ENCODE results near the gene ACRBP. TPM values are rescaled to one million over a fixed set of nuclear protein-coding genes. Genes with fewer than 3 reads are reported as not detected.

ACRBP gene
- total RNA-seq, 1 experiment from 2014 or later = 1.3 TPM

DNA sequence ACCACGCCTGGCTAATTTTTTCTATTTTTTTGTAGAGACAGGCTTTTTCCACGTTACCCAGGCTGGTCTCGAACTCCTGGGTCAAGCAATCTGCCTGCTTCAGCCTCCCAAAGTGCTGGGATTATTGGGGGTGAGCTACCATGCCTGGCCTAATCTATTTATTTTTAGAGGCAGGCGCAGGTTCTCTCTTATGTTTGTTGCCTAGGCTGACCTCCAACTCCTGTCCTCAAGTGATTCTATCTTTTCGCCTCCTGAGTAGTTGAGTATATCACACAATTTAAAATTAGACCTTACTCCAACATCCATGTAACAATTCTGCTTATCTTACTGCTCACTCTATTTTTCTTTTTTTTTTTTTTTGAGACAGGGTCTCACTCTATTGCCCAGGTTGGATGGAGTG, 6.8 kb upstream of the ACRBP start:
- Histone ChIP-seq H4K5ac (ENCODE audit: insufficient read length, low read depth, low read length) (no peak overlapping the region), H3K4ac (ENCODE audit: low read depth, low read length) (no peak overlapping the region), H3K4me2 (ENCODE audit: insufficient read depth, insufficient read length, low read length) (no peak overlapping the region), H2AK5ac (ENCODE audit: insufficient read length, low read length) (no peak overlapping the region), H3K14ac (ENCODE audit: insufficient read depth, low read length) (no peak overlapping the region), H3K56ac (ENCODE audit: insufficient read length, low read depth, low read length) (no peak overlapping the region), H2BK5ac (ENCODE audit: insufficient read length, low read length) (no peak overlapping the region), H2BK120ac (ENCODE audit: low read depth, low read length, poor library complexity, severe bottlenecking) (no peak overlapping the region), H3K27ac (ENCODE audit: insufficient read length, low read depth, low read length) (no peak overlapping the region), H3K23me2 (ENCODE audit: insufficient read length, low read depth, low read length, poor library complexity, severe bottlenecking) (no peaks in the 10 kb centered on the region), H3K79me2 (ENCODE audit: insufficient read depth, low read length) (no peaks in the 10 kb centered on the region), H4K8ac (replicated peaks; ENCODE audit: insufficient read length, low read depth, low read length) (no peak overlapping the region), H3K4me1 (ENCODE audit: insufficient read depth, low read length) (no peaks in the 10 kb centered on the region), H3K23ac (ENCODE audit: insufficient read length, low read depth, low read length) (no peak overlapping the region), H3K79me1 (ENCODE audit: insufficient read depth, low read depth, low read length, poor library complexity, severe bottlenecking) (no peaks in the 10 kb centered on the region), H3K18ac (ENCODE audit: insufficient read length, low read depth, low read length) (no peak overlapping the region), H4K20me1 (ENCODE audit: control insufficient read depth, insufficient read depth, insufficient read length) (no peaks in the 10 kb centered on the region), H3K9ac (ENCODE audit: extremely low read depth, insufficient read length, low read length) (no peak overlapping the region), H2BK20ac (ENCODE audit: low read depth, low read length, poor library complexity, severe bottlenecking) (no peak overlapping the region), H4K91ac (ENCODE audit: insufficient read length, low read depth, low read length) (no peak overlapping the region), H2AFZ (ENCODE audit: low read length) (no peak overlapping the region), H3K9me3 (ENCODE audit: control insufficient read depth, low read depth, low read length) (no peaks in the 10 kb centered on the region), H3K27me3 (ENCODE audit: insufficient read depth, low read length) (no peaks in the 10 kb centered on the region), H2BK15ac (ENCODE audit: low read depth, low read length) (no peak overlapping the region), H3T11ph (ENCODE audit: low read length) (no peak overlapping the region), H2BK12ac (ENCODE audit: insufficient read length, low read depth, low read length) (no peak overlapping the region)
- H3K27ac Mint-ChIP-seq = no peak overlapping the region
- H3K4me1 Mint-ChIP-seq = no peaks in the 10 kb centered on the region
- no peaks in the 10 kb centered on the region for H3K27me3 Mint-ChIP-seq (ENCODE audit: low read depth)
- H3K4me3 Mint-ChIP-seq = no peak overlapping the region
- no CpG with 5 or more reads among the region's 5 CpGs for WGBS (ENCODE audit: extremely low coverage, insufficient read length, low lambda C conversion rate)
- TF ChIP-seq, protein P1, sequence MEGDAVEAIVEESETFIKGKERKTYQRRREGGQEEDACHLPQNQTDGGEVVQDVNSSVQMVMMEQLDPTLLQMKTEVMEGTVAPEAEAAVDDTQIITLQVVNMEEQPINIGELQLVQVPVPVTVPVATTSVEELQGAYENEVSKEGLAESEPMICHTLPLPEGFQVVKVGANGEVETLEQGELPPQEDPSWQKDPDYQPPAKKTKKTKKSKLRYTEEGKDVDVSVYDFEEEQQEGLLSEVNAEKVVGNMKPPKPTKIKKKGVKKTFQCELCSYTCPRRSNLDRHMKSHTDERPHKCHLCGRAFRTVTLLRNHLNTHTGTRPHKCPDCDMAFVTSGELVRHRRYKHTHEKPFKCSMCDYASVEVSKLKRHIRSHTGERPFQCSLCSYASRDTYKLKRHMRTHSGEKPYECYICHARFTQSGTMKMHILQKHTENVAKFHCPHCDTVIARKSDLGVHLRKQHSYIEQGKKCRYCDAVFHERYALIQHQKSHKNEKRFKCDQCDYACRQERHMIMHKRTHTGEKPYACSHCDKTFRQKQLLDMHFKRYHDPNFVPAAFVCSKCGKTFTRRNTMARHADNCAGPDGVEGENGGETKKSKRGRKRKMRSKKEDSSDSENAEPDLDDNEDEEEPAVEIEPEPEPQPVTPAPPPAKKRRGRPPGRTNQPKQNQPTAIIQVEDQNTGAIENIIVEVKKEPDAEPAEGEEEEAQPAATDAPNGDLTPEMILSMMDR (conservative IDR thresholded peaks at IDR 0.05) = no peak
- no peaks in the 10 kb centered on the region for H3K9me3 Mint-ChIP-seq
- peaks cover 14 to 67% (median 45%) of the 10 kb centered on the region in 3 experiments for H3K36me3 Mint-ChIP-seq (ENCODE audit: insufficient read depth in 1 of 3, low read depth in 3 of 3)
- no peak for DNase-seq
